CD14-positive monocyte (primary cell): ENCODE data around the gene PACSIN2. TPM values are rescaled to one million over a fixed set of nuclear protein-coding genes. Genes with fewer than 3 reads are reported as not detected.

Experiments
- DNase-seq, 3 donors: peaks; one replicate each; pipeline ENCODE4 v3.0.0-alpha.2; 2011 to 2022
- H2AFZ ChIP-seq: 2 replicates; pipeline ENCODE4 v1.6.0; 2012; ENCODE audit warnings: mild to moderate bottlenecking, low read depth, low read length, inconsistent platforms; ENCODE audit not compliant: insufficient read depth, poor library complexity, severe bottlenecking
- H3K27ac ChIP-seq, 2 donors: 1 replicate in 1 of 2; 2 replicates in 1 of 2; pipeline ENCODE4 v1.5.1; 2012 to 2013; ENCODE audit warnings: low read length in 2 of 2, control low read depth in 1 of 2, inconsistent platforms in 1 of 2, low read depth in 1 of 2, mild to moderate bottlenecking in 1 of 2
- H3K27me3 ChIP-seq, 2 donors: one replicate each; pipeline versions ENCODE4 v1.6.0 to v1.6.1; 2011 to 2013; ENCODE audit warnings: low read length in 2 of 2; ENCODE audit not compliant: control insufficient read depth in 2 of 2, insufficient read depth in 2 of 2
- H3K36me3 ChIP-seq, 2 donors: replicated peaks in 1 of 2; 1 replicate in 1 of 2; 2 replicates in 1 of 2; pipeline versions ENCODE4 v1.5.1 to v1.6.1; 2012 to 2013; ENCODE audit warnings: low read length in 2 of 2, control low read depth in 1 of 2, inconsistent platforms in 1 of 2, mild to moderate bottlenecking in 1 of 2; ENCODE audit not compliant: insufficient read depth in 2 of 2, control insufficient read depth in 1 of 2
- H3K4me1 ChIP-seq, 2 donors: 1 replicate in 1 of 2; 2 replicates in 1 of 2; pipeline versions ENCODE4 v1.5.1 to v1.6.1; 2012 to 2013; ENCODE audit warnings: low read length in 2 of 2, control low read depth in 1 of 2, inconsistent platforms in 1 of 2, mild to moderate bottlenecking in 1 of 2, moderate library complexity in 1 of 2; ENCODE audit not compliant: insufficient read depth in 2 of 2, control insufficient read depth in 1 of 2
- H3K4me2 ChIP-seq: replicated peaks from 2 replicates; pipeline ENCODE3; 2012; ENCODE audit warnings: low read length, moderate library complexity, mild to moderate bottlenecking; ENCODE audit not compliant: poor library complexity, severe bottlenecking; ENCODE audit errors: extremely low read depth
- H3K4me3 ChIP-seq, 3 experiments: fragments of 200-600 bp in 1 of 3; sonication (generic) in 1 of 3; replicated peaks in 1 of 3; 1 replicate in 2 of 3; 2 replicates in 1 of 3; pipeline ENCODE4 v1.5.1; 2011 to 2013; ENCODE audit warnings: low read length in 3 of 3, mild to moderate bottlenecking in 3 of 3, control low read depth in 2 of 3, low read depth in 2 of 3, inconsistent platforms in 1 of 3, moderate library complexity in 1 of 3
- H3K79me2 ChIP-seq: 2 replicates; pipeline ENCODE4 v1.6.0; 2012; ENCODE audit warnings: mild to moderate bottlenecking, control low read depth, inconsistent platforms, low read length, moderate library complexity; ENCODE audit not compliant: insufficient read depth
- H3K9ac ChIP-seq: 2 replicates; pipeline ENCODE4 v1.6.0; 2017; ENCODE audit warnings: low read length, mild to moderate bottlenecking; ENCODE audit not compliant: insufficient read depth, poor library complexity, severe bottlenecking
- H3K9me3 ChIP-seq, 2 donors: replicated peaks in 1 of 2; 1 replicate in 1 of 2; 2 replicates in 1 of 2; pipeline versions ENCODE4 v1.5.1 to v1.6.1; 2012 to 2013; ENCODE audit warnings: low read length in 2 of 2, control low read depth in 1 of 2; ENCODE audit not compliant: control insufficient read depth in 1 of 2, insufficient read depth in 1 of 2
- H4K20me1 ChIP-seq: 2 replicates; pipeline ENCODE4 v1.6.0; 2012; ENCODE audit warnings: mild to moderate bottlenecking, low read length, control low read depth, moderate library complexity; ENCODE audit not compliant: insufficient read depth
- H3K27ac Mint-ChIP-seq, 7 donors: one replicate each; pipeline ENCODE4 v1.8.0; 2020; ENCODE audit warnings: mild to moderate bottlenecking in 7 of 7, mixed read lengths in 7 of 7, moderate library complexity in 6 of 7, inconsistent platforms in 2 of 7
- H3K27me3 Mint-ChIP-seq, 3 donors: one replicate each; pipeline ENCODE4 v1.8.0; 2021 to 2022; ENCODE audit warnings: low read depth in 3 of 3, mild to moderate bottlenecking in 3 of 3, mixed read lengths in 3 of 3, moderate library complexity in 3 of 3, inconsistent platforms in 1 of 3
- H3K36me3 Mint-ChIP-seq, 2 donors: one replicate each; pipeline ENCODE4 v1.8.0; 2020; ENCODE audit warnings: mixed read lengths in 2 of 2, inconsistent platforms in 1 of 2, mild to moderate bottlenecking in 1 of 2
- H3K4me1 Mint-ChIP-seq: one replicate; pipeline ENCODE4 v1.8.0; 2020; ENCODE audit warnings: mild to moderate bottlenecking, mixed read lengths
- H3K4me3 Mint-ChIP-seq, 2 donors: one replicate each; pipeline ENCODE4 v1.8.0; 2020; ENCODE audit warnings: mild to moderate bottlenecking in 2 of 2, mixed read lengths in 2 of 2, moderate library complexity in 1 of 2
- H3K9me3 Mint-ChIP-seq, 7 donors: one replicate each; pipeline ENCODE4 v1.8.0; 2020 to 2022; ENCODE audit warnings: mixed read lengths in 7 of 7, mild to moderate bottlenecking in 6 of 7, moderate library complexity in 6 of 7, inconsistent platforms in 2 of 7
- WGBS: methylation state at CpG from one replicate; pipeline ENCODE4 v1.1.5; 2013; ENCODE audit warnings: missing lambda C conversion rate; ENCODE audit not compliant: insufficient coverage; 5-methylcytosine and 5-hydroxymethylcytosine counted together
- intact Hi-C, 2 donors: fragments of 100-400 bp; cut with micrococcal nuclease; formaldehyde crosslinking; loops; one replicate each; pipeline versions ENCODE4 v1.15.0 to v1.15.1; 2023
- polyA plus RNA-seq, 3 donors: library from polyadenylated mRNA; depleted of rRNA in 1 of 3; unstranded in 2 of 3; stranded (reverse) in 1 of 3; fragments of 300-500 nt in 2 of 3; fragments of >200 nt in 1 of 3; fragmentation: Illumina TruSeq in 2 of 3; gene quantifications; 1 replicate in 2 of 3; 2 replicates in 1 of 3; pipeline ENCODE4 v1.2.3, GENCODE V29; 2012 to 2021
- TF ChIP-seq, protein P1 (sequence below): fragments of 200-600 bp; IDR thresholded peaks from one replicate; pipeline ENCODE4 v1.8.0; 2022; ENCODE audit warnings: antibody characterized with exemption, mild to moderate bottlenecking

Gene PACSIN2
- polyA plus RNA-seq, 3 donors: 31.2 to 45.7 (median 40.2) TPM

DNA sequence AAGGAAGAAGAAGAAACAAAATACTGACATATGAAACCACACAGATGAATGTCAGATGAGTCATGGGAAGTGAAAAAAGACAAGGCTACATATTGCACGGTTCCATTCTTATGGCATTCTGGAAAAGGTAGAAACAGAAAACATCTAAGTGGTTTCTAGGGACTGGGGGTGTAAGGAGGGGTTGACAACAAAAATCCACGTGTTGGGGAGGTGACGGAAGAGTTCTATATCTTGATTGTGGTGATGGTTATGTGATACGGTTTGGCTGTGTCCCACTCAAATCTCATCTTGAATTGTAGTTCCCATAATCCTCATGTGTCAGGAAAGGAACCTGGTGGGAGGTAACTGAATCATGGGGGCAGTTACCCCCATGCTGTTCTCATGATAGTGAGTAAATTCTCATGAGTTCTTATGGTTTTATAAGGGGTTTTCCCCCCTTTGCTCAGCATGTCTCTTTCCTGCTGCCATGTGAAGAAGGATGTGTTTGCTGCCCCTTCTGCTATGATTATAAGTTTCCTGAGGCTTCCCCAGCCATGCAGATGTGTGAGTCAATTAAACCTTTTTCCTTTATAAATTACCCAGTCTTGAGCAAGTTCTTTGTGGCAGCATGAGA, 151.5 kb downstream of the PACSIN2 start:
- Histone ChIP-seq H2AFZ (no peak overlapping the region), H3K4me3 (no peak overlapping the region)
- peaks cover 2 to 3% (median 3%) of the 10 kb centered on the region in 3 donors for H3K27me3 Mint-ChIP-seq

GRCh38 chr22:42862045-42862734, 152.8 kb downstream of the PACSIN2 start:
- TF ChIP-seq, protein P1, sequence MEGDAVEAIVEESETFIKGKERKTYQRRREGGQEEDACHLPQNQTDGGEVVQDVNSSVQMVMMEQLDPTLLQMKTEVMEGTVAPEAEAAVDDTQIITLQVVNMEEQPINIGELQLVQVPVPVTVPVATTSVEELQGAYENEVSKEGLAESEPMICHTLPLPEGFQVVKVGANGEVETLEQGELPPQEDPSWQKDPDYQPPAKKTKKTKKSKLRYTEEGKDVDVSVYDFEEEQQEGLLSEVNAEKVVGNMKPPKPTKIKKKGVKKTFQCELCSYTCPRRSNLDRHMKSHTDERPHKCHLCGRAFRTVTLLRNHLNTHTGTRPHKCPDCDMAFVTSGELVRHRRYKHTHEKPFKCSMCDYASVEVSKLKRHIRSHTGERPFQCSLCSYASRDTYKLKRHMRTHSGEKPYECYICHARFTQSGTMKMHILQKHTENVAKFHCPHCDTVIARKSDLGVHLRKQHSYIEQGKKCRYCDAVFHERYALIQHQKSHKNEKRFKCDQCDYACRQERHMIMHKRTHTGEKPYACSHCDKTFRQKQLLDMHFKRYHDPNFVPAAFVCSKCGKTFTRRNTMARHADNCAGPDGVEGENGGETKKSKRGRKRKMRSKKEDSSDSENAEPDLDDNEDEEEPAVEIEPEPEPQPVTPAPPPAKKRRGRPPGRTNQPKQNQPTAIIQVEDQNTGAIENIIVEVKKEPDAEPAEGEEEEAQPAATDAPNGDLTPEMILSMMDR: no peak
- Histone ChIP-seq H4K20me1 (no peaks in the 10 kb centered on the region), H3K27ac (no peak overlapping the region), H3K27me3 (no peaks in the 10 kb centered on the region), H3K79me2 (no peaks in the 10 kb centered on the region), H3K36me3 (no peaks in the 10 kb centered on the region), H2AFZ (no peak overlapping the region), H3K4me2 (no peak overlapping the region), H3K4me1 (peaks cover 33 to 35% of the 10 kb centered on the region in 2 donors), H3K9me3 (no peaks in the 10 kb centered on the region), H3K4me3 (no peak overlapping the region), H3K9ac (no peak overlapping the region)
- peaks cover 0 to 7% of the 10 kb centered on the region in 2 donors for H3K36me3 Mint-ChIP-seq
- H3K27ac Mint-ChIP-seq: peak overlapping the region in 4 of 7 donors; percentile 15 to 89 (median 24)
- peaks cover 2 to 3% (median 3%) of the 10 kb centered on the region in 3 donors for H3K27me3 Mint-ChIP-seq
- peaks cover 0 to 4% (median 0%) of the 10 kb centered on the region in 7 donors for H3K9me3 Mint-ChIP-seq
- intact Hi-C loops: no loop called here
- H3K4me3 Mint-ChIP-seq: no peak overlapping the region
- DNase-seq: no peak
- WGBS: 100% methylated on average over 2 of the region's 7 CpGs
- peaks cover 42% of the 10 kb centered on the region for H3K4me1 Mint-ChIP-seq

More for the DNA sequence above, 151.5 kb downstream of the PACSIN2 start:
- Histone ChIP-seq H3K4me2 (peak overlapping the region; percentile 27), H3K27me3 (no peaks in the 10 kb centered on the region), H3K36me3 (no peaks in the 10 kb centered on the region), H4K20me1 (peaks cover 5% of the 10 kb centered on the region), H3K27ac (peak overlapping the region in 1 of 2 donors; percentile 68), H3K4me1 (peaks cover 23 to 24% of the 10 kb centered on the region in 2 donors), H3K9me3 (no peaks in the 10 kb centered on the region), H3K9ac (no peak overlapping the region), H3K79me2 (no peaks in the 10 kb centered on the region)
- peak; percentile 65 to 96 (median 80) for DNase-seq
- peaks cover 0 to 10% of the 10 kb centered on the region in 2 donors for H3K36me3 Mint-ChIP-seq
- H3K4me1 Mint-ChIP-seq: peaks cover 43% of the 10 kb centered on the region
- peaks cover 0 to 4% (median 0%) of the 10 kb centered on the region in 7 donors for H3K9me3 Mint-ChIP-seq
- TF ChIP-seq, protein P1: no peak
- H3K4me3 Mint-ChIP-seq: peak overlapping the region in 1 of 2 donors; percentile 33
- intact Hi-C loops: no loop called here
- 0% methylated on average over 2 of the region's 4 CpGs for WGBS
- H3K27ac Mint-ChIP-seq: peak overlapping the region; percentile 84 to 93 (median 86)
